ENCODE data around the gene FKBP1A. TPM values are rescaled to one million over a fixed set of nuclear protein-coding genes. Genes with fewer than 3 reads are reported as not detected.

FKBP1A gene
- total RNA-seq, 1 experiment from 2014 or later, result 196 TPM

DNA sequence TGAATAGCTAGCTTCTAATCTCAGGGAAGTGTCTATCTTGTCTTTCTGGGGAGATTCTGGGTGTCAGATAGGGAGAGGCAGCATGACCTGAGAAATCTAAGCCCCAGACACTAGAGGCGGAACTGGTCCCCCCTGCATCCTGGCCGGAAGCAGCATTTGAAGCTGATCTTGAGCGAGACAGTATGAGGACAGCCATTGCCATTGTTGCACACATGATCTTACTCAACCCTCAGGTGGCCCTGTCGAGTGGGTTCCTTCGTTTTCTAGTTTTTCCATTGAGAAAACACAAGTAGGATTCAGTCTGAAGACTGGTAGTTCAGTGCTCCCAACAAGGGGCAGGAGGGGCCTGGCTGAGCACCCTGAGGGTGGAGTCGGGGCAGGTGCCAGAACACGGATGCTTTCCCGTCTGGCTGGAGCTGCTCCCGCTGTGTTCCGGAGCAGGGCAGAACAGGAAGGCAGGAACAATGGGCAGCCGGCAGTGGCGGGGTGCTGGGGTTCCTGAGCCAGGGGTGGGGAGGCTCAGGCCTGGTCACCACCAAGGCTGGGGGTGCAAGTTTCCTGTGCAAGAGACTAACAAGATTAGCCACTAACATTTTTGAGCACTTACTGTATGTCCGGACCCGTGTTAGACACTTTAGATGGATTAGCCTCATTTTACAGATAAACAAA lies 56.0 kb downstream of the FKBP1A start:
- Histone ChIP-seq H2AK5ac (ENCODE audit: insufficient read length, low read length) (no peak overlapping the region), H3K14ac (ENCODE audit: insufficient read depth, low read length) (no peak overlapping the region), H3K4ac (ENCODE audit: low read depth, low read length) (no peak overlapping the region), H4K5ac (ENCODE audit: insufficient read length, low read depth, low read length) (no peak overlapping the region), H4K91ac (ENCODE audit: insufficient read length, low read depth, low read length) (no peak overlapping the region), H2BK12ac (ENCODE audit: insufficient read length, low read depth, low read length) (no peak overlapping the region), H3K56ac (ENCODE audit: insufficient read length, low read depth, low read length) (no peak overlapping the region), H3K9ac (ENCODE audit: extremely low read depth, insufficient read length, low read length) (no peak overlapping the region), H3K79me1 (ENCODE audit: insufficient read depth, low read depth, low read length, poor library complexity, severe bottlenecking) (no peaks in the 10 kb centered on the region), H2BK20ac (ENCODE audit: low read depth, low read length, poor library complexity, severe bottlenecking) (no peak overlapping the region), H2BK15ac (ENCODE audit: low read depth, low read length) (no peak overlapping the region), H3K27ac (ENCODE audit: insufficient read length, low read depth, low read length) (no peak overlapping the region), H3K18ac (ENCODE audit: insufficient read length, low read depth, low read length) (no peak overlapping the region), H3K4me2 (ENCODE audit: insufficient read depth, insufficient read length, low read length) (no peak overlapping the region), H3K23me2 (ENCODE audit: insufficient read length, low read depth, low read length, poor library complexity, severe bottlenecking) (no peaks in the 10 kb centered on the region), H2BK120ac (ENCODE audit: low read depth, low read length, poor library complexity, severe bottlenecking) (no peak overlapping the region), H2AFZ (ENCODE audit: low read length) (no peak overlapping the region), H3T11ph (ENCODE audit: low read length) (no peak overlapping the region), H3K4me1 (ENCODE audit: insufficient read depth, low read length) (no peaks in the 10 kb centered on the region), H2BK5ac (ENCODE audit: insufficient read length, low read length) (no peak overlapping the region), H3K27me3 (ENCODE audit: insufficient read depth, low read length) (no peaks in the 10 kb centered on the region), H3K79me2 (ENCODE audit: insufficient read depth, low read length) (no peaks in the 10 kb centered on the region), H3K23ac (ENCODE audit: insufficient read length, low read depth, low read length) (no peak overlapping the region), H4K8ac (replicated peaks; ENCODE audit: insufficient read length, low read depth, low read length) (no peak overlapping the region), H3K9me3 (ENCODE audit: control insufficient read depth, low read depth, low read length) (no peaks in the 10 kb centered on the region), H4K20me1 (ENCODE audit: control insufficient read depth, insufficient read depth, insufficient read length) (no peaks in the 10 kb centered on the region)
- no CpG with 5 or more reads among the region's 14 CpGs for WGBS (ENCODE audit: extremely low coverage, insufficient read length, low lambda C conversion rate)
- TF ChIP-seq, protein P1, sequence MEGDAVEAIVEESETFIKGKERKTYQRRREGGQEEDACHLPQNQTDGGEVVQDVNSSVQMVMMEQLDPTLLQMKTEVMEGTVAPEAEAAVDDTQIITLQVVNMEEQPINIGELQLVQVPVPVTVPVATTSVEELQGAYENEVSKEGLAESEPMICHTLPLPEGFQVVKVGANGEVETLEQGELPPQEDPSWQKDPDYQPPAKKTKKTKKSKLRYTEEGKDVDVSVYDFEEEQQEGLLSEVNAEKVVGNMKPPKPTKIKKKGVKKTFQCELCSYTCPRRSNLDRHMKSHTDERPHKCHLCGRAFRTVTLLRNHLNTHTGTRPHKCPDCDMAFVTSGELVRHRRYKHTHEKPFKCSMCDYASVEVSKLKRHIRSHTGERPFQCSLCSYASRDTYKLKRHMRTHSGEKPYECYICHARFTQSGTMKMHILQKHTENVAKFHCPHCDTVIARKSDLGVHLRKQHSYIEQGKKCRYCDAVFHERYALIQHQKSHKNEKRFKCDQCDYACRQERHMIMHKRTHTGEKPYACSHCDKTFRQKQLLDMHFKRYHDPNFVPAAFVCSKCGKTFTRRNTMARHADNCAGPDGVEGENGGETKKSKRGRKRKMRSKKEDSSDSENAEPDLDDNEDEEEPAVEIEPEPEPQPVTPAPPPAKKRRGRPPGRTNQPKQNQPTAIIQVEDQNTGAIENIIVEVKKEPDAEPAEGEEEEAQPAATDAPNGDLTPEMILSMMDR (conservative IDR thresholded peaks at IDR 0.05), result no peak
- peak; percentile 31 for DNase-seq
- H3K4me3 Mint-ChIP-seq, result no peak overlapping the region
- no peak overlapping the region for H3K27ac Mint-ChIP-seq
- peaks cover 1% of the 10 kb centered on the region; the same call in 1 of the 2 replicates for H3K27me3 Mint-ChIP-seq (ENCODE audit: low read depth)
- H3K9me3 Mint-ChIP-seq, result no peaks in the 10 kb centered on the region
- peaks cover 5 to 9% of the 10 kb centered on the region in 2 experiments for H3K4me1 Mint-ChIP-seq
- H3K36me3 Mint-ChIP-seq (ENCODE audit: insufficient read depth in 1 of 3, low read depth in 3 of 3), result peaks cover 8 to 19% (median 14%) of the 10 kb centered on the region in 3 experiments; a peak in 6 of 7 replicates

Data from H9 (cell line).